ACHN (cell line): ENCODE measurements around the gene CNPY4.

ENCODE experiments used
- DNase-seq: peaks from one replicate; pipeline ENCODE4 v3.0.0-alpha.2; 2015
- in situ Hi-C: cut with HindIII; loops from 2 replicates; pipeline ENCODE4 v1.10.0; 2017; ENCODE audit warnings: low sequenced_read_pairs, low pct_ligation_motif_present, low pct_unique_long_range_greater_than_20kb

Gene CNPY4

DNA sequence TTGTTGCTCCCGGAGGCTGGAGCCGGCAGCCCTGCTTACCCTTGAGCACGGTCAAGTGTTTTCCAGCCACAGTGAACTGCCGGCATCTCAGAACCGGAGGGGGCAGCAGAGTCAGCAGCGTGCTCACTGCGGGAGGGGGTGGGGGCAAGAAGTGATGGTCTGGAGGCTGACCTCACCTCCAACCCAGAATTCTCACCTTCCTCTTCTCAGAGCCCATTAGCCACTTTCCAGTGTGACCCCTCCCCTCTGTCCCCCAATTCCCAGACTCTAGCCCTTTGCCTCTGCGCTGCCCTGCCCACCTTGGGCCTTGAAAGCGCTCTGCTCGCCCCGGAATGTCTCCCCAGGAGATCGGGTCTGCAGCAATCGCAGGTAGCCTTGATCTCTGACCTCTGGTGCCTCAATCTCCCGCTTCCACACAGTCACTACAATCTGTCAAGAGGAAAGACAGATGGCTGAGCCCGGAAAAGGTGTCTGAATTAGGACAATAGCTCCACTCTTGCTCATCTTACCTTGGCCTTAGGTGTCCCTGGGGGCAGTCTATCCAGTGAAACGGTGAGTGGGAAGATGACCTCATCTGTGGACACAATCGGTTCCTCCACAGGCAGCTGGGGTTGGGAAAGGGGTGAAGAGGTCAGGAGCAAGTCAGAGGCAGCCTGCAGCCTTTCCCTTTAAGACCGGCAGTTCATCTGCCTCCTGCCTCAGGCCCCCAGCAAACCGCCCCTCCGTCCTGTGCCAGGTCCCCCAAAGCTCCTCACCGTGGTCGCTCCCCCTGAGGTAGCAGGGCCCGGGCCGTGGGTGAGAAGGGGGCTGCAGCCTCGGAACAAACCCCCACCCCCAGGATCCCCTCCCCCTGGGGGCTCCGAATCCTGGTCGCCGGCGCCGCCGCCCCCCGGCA is 38.1 kb downstream of the CNPY4 start:
- in situ Hi-C loops: no loop called here

DNA sequence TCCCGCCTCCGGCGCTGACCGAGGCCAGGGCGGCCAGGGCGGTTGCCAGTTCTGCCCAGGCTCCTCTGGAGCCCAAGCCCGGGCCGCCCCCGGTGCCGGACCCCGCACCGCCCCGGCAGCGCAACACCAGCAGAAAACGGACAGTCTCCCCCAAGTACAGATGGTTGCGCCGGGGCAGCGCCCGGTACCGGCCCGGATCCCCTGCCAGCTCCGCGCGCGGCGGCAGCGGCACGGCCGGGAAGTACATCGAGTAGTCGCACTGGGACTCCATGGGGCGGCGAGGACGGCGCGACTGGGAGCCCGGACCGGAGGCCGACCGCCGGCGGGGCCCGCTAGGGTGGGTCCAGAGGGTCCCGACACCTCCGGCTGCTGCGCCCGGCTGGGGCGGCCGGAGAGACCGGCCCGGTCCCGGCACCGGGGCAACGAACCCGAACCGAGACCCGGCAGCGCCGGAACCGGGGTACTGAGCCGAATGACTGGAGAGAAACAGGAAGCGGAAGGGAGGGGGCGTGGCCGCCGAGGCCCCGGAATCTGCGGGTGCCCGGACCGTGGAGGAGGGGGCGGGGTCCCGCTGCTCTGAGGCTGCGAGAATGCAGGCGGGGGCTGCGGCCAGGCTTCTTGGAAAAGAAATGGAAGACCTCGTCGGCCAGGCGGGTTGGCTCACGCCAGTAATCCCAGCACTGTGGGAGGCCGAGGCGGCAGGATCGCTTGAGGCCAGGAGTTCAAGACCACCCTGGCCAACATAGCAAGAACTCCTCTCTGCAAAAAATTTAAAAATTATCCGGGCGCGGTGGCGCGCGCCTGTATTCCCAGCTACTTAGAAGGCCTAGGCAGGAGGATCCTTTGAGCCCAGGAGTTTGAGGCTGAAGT is 39.0 kb downstream of the CNPY4 start, which contains the start of gene TRAPPC14:
TSS of gene TRAPPC14 (minus strand) at position 495 of the 870 bp plus-strand sequence. CDS start at position 271, 224 bp downstream.
- in situ Hi-C loops: no loop called here
- peak; percentile 93 for DNase-seq

More for the DNA sequence above, 38.1 kb downstream of the CNPY4 start:
- DNase-seq: peak; percentile 56

DNA sequence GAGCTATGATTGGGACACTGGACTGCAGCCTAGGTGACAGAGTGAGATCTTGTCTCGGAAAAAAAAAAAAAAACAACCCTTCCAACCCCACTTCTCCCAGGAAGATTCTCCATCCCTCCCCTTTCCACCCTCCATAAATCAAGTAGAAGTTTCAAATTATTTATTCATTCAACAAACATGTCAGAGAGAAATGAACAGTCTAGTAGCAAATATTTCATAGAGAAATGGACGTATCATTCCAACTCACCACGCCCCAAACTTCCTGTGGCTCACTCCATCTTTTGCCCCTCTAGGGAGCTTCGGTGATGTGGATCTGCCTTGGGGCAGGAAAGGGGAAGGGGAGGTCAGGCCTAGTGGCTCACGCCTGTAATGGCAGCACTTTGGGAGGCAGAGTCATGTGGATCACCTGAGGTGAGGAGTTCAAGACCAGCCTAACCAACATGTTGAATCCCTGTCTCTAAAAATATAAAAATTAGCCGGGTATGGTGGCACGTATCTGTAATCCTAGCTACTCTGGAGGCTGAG is 39.7 kb downstream of the CNPY4 start:
- in situ Hi-C loops: no loop called here
- no peak for DNase-seq

DNA sequence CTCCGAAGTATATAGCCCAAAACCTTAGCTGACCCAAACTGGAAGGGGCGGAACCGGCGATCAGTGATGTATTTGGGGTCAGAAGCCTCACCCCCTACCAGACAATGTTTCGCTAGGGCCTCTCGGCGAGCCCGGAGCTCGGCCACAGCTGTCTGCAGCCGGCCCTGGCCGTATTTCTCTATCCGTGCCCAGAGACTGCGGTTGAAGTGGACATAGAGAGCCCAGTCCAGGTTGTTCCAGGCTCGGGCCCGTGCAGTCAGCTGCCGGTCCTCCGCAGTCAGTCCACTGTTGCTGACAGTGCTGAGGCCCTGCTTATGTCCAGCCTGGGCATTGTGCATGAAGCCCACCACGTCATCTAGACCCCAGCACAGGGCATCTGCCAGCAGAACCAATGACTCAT is 40.6 kb downstream of the CNPY4 start:
- no peak for DNase-seq
- in situ Hi-C loops: no loop called here

DNA sequence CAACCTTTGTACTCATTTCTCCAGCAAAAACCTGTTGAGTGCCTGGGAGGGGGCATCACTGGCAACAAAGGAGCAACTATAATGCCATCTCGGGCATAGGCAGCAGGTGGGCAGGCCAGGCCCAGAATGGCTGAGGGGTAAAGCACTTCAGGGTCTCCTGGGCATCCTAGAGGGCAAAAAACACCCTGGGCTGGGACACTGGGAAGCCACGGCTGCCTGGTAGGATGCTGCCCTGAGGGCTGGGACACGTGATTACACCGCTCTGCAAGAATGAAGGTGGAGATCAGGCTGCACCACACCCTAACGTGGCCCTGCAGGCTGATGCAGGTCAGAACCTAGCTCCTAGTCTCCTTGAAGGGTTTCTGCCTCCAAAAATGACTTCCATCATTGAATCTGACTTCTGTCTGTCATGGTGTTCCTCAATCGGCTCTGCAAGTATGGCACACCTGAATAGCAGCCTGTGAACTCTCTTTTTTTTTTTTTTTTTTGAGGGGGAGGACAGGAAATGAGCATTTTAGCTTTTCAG is 43.6 kb downstream of the CNPY4 start:
- DNase-seq: no peak
- in situ Hi-C loops: no loop called here

DNA sequence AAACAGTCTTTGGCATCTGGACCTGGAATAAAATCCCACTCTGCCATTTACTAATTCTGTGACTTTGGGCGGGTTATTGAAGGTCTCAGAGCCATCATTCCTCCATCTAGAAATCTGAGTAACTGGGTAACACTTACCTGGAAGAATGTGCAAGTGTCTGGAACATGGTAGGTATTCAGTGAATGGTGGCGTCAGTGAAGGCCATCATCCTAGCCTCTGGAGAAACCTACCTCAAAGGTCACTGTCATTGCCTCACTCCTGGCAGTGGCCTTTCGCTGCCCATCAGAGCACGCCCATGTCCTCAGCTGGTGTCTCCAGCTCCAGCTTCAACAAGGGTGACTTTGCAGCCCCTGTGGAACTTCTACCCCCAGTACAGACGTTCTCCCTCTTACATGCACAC is 44.4 kb downstream of the CNPY4 start:
- in situ Hi-C loops: no loop called here

DNA sequence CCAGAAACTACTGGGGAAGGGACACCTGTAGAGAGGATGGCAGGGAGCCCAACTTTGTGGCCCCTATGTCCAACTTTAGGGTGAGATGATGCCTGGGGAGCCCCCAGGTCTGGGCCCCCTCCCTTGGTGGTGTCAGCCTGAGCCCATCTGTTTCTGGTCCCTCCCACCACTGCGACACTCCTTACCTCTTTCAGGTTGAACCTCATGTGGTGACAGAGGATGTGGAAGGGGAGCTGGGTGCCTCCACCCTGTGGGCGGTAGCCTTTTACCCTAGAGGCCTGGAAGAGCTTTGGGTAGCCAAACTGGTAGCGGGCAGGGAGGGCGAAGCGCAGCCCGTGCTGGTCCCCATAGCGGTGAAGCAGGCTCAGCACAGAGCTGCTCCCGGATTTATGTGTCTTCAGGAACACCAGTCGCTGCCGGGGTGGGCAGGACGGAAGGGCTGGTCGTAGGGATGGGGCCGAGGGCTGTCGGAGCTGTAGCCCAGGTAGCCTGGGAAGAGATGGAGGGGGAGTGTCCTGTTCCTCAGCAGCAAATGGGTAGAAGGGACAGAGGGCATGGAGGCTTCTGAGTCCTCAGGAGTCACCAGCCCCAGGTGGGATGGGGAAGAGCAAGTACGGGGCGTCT is 47.0 kb downstream of the CNPY4 start:
- in situ Hi-C loops: no loop called here
- no peak for DNase-seq

More for the DNA sequence above, 44.4 kb downstream of the CNPY4 start:
- DNase-seq: no peak

DNA sequence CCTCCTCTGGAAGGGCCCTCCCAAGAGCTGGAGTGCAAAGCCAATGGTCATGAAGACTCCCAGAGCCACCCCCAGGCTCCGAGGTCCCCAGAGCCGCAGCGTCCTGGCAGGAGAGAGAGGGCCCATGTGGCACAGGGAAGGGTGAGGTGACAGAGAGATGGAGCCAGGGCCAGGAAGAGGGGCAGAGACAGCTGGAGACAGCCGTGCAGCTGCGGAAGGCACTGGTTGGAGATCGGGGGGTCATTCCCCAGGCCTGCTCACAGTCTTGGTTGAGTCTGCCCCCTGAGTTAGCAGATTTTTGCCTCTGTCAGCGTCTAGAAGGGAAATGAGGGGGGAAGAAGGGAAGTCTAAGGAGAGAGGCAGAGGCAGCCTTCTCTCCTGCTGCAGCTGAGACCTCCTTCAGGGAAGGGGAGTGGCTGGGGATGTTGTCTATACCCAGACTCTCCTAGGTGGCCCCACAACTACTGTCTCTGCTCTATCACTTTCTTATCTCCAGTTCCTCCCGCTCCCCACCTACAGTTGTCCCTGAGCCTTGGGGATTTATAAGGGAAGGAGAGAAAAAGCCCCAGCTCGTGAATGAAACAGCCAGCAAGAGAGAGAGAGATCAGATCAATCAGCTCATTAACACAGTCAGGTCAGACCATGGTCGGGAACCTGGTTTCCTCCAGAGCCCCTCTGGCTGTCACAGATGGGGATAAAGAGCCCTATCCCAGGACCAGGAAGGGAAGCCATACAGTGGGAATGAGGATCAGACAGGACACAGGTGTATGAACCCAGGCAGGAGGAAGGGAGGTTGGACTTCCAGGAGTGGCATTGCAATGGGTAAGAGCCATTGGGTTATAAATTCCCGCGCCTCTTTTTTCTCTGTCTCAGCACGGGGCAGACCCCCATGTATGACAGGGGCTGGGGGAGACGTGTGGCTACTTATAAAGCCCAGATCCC is 47.8 kb downstream of the CNPY4 start:
- no peak for DNase-seq

DNA sequence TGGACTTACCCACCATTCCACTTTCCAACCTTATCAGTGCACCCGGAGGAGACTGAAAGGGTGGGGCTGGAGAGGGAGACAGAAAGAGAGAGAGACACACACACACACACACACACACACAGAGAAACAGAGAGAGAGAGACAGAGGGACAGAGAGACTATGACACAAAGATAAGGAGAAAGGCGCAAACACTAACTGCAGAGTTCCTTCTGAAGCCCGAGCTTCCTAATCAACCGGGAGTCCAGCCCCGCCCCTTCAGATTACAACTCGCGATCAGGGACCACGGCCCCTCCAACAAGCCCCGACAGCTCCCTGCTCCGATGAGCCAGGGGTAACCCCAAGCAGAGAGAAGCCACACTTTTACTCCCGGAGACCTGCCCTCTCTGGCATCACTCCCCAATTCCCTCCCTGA is 48.5 kb downstream of the CNPY4 start:
- in situ Hi-C loops: no loop called here
- no peak for DNase-seq

More for the DNA sequence above, 47.8 kb downstream of the CNPY4 start:
- in situ Hi-C loops: no loop called here

DNA sequence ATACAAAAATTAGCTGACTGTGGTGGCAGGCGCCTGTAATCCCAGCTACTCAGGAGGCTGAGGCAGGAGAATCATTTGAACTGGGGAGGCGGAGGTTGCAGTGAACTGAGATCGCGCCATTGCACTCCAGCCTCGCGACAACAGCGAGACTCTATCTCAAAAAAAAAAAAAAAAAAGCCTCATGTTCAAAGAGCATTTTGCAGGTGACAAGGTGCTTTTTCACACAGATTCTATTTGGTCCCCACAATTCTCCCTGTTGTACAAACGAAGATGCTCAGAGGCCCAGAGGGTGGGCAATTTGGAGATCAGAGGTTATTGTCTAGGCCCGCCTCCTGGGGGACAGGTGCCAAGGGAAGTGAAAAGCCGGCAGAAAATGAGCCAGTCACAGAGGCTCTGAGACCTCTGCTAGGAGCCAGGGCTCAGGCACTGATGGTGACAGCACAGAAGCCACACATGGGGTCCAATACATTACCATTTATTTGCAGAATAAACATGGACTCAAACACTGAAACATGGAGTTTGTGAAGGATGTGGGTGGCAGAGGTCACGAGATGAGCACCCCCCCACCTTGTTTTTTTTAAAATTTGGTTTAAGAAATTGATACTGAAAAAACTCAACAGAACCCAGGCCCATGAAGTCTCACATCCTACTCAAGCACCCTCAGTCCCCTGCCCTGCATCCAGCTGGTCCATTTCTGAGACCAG is 49.9 kb downstream of the CNPY4 start:
- in situ Hi-C loops: no loop called here
- no peak for DNase-seq

DNA sequence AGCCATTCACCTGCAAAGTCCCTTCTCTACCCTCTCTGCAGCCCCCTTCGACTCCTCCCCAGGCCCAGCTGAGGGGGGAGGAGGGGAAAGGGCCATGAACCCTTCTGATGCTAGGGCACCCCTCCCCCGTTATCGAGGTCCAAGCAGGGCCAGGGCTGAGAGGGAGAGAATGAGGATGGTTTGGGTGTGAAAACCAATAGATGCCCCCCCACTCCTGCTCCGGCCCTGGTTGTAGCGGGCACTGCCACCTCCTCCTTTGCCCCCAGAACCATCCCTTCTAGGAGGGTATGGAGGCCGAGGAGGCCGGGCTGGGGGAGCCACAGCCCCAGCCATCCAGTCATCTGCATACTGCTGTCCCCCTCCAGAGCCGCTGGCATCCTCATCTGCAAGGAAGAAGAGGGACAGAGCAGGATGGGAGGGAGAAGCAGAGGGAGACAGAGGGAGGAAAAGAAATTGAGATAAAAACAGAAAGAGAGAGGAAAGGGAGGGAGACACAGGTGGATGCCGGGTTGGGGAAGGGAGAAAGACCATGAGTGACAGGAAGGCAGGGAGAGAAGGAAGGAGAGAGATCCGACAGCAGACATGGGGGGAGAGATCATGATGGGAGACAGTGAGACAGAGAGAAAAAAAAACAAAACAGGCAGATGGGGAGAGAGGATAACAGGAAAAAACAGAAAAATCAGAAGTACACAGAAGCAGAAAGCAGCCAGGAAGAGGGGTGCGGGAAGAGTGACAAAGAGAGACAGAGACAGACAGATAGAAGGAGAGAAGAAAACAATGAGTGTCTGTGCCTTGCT is 50.9 kb downstream of the CNPY4 start:
- DNase-seq: no peak
- in situ Hi-C loops: no loop called here

DNA sequence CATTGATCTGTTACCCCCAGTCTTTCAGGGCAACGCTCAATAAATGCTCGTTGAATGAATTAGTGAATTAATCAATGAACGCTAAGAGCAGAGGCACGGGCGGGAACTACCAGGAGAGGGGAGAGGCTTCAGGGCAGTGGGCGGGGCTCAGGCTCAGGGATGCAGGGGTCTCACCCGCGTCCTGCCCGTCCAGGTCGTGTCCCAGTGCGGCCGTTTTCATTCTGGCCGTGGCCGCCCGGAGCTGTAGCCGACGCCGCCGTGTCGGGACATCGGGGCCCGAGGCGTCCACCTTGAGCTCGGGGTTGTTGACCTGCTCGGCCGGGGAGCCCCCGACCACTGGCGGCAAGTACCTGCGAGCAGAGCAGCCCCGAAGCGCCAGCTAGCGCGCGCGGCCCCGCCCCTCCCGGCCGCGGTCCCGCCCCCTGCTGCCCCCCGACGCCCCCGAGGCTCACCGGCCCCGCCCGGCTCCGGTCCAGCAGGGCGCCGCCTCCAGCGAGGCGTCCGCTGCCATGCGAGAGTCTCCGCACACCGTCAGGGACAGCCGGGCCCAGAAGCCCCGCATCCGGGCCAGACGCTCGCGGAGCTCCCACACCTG is 51.8 kb downstream of the CNPY4 start:
- in situ Hi-C loops: no loop called here
- DNase-seq: no peak

DNA sequence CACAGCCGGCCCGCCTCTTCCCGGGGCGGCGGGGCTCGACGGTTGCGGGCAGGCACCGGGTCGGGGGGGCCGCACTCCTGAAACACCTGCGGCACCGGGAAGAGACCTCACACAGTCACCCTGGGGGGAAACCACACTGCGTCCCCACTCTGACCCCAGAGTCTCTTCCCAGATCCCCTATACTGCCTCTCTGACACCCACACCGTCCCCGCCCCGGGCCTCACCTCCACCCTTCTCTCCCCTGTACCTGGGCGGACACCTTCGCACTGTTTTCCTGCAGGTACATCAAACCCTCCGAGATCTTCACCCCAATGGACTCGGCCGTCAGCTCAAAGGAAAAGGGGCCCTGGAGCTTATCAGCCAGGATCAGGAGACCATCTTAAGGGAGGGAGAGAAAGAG is 52.4 kb downstream of the CNPY4 start:
- DNase-seq: no peak
- in situ Hi-C loops: no loop called here

DNA sequence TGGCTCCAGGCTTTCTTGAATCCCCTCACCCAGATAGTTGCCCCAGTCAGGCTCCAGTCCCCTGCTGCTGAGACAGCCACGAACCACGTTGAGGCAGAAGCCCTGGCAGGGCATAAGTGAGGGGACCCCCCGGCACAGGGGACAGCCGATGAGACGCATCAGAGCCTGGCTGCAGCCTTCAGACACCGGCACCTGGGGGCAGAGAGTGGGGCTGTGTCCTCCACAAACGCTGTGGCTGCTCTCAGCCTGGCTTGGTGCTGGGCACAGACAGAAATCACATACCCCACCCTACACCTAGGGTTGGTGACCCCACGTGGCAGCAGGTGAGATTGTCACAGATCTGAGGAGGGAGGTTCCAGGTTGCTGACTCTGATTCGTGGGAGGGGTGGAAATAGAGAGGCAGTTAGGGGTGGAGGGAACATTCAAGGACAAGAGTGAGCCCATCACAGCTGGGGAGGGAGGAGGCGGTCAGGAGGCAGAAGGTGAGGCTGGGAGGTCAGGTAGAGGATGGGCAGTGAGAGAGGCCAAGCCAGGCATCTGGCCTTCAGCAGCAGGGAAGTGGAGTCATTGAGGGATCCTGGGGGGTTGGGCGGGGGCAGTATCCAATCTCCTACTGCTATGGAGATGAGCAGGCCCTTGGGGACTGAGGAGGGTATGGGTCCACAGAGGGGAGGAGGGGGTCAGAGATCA is 54.5 kb downstream of the CNPY4 start:
- DNase-seq: no peak
- in situ Hi-C loops: no loop called here

DNA sequence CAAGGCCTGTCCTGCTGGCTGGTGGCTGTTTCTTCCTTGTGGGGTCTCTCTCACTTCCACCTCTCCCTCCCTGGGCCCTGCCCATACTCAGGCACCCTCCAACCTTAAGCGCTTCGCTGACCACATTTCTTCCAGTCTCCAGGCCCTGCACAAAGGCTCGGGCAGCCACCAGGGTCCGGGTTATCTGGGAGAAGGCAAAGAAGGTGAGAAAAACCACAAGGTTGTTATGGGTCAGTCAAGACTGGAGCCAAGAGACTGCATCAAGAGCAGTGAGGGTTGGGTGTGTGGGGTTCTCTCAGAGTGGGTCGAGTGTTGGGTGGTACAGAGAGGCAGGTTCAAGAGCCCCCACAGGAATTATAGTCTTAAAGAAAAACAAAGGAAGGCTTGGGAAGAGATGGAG is 55.1 kb downstream of the CNPY4 start:
- no peak for DNase-seq
- in situ Hi-C loops: no loop called here
